ENCODE measurements around the gene MRPL14. TPM values are rescaled to one million over a fixed set of nuclear protein-coding genes. Genes with fewer than 3 reads are reported as not detected.

Gene MRPL14
- total RNA-seq, 2 experiments from 2014 or later = 10.4 to 11.5 TPM

DNA sequence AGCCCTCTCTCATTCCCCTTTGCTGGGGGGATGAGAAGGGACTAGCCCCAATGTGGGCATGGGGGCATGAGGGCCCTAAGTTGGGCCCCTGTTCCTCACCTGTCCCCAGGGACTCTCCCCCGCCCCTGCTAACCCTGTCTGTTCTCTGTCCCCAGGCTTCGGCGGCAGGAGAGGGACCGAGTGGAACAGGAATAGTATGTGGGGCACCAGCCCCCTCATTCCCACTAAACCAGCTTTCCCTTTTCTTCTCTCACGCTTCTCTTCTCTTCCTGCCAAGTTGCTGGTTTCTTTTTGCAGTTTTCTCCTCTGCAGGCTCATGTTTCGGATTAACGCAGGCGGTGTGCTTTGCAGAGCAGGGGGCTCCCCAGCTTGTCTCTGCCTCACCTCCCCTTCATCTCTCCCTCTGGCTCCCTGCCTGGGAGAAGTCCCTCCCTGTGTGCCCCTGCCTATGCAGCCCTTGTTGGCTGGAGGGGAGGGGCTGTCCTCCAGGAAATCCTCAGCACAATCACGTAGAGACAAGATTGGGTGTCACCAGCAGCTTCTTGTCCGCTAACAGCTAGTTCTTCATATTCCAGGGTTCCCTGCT, 8.0 kb upstream of the MRPL14 start:
- Mint-ChIP-seq H3K36me3 (ENCODE audit: low read depth) (peaks cover 32% of the 10 kb centered on the region), H3K4me1 (ENCODE audit: low read depth) (peaks cover 11% of the 10 kb centered on the region), H3K27me3 (no peaks in the 10 kb centered on the region), H3K27ac (no peak overlapping the region), H3K9me3 (no peaks in the 10 kb centered on the region), H3K4me3 (no peak overlapping the region)
- Histone ChIP-seq H3K27me3 (ENCODE audit: control insufficient read depth in 1 of 2, insufficient read depth in 2 of 2, low read length in 2 of 2) (no peaks in the 10 kb centered on the region), H3K27ac (ENCODE audit: low read depth in 1 of 2, low read length in 2 of 2) (no peak overlapping the region), H3K9me3 (ENCODE audit: control insufficient read depth in 1 of 2, insufficient read depth in 1 of 2, low read length in 2 of 2) (no peaks in the 10 kb centered on the region), H3K36me3 (ENCODE audit: insufficient read depth, low read length) (peaks cover 25% of the 10 kb centered on the region), H3K4me1 (ENCODE audit: insufficient read depth, low read length) (peaks cover 9% of the 10 kb centered on the region), H3K4me3 (ENCODE audit: low read length) (no peak overlapping the region)
- ChIA-PET POLR2A (no interaction called here), CTCF (no interaction called here)
- TF ChIP-seq, protein P1, sequence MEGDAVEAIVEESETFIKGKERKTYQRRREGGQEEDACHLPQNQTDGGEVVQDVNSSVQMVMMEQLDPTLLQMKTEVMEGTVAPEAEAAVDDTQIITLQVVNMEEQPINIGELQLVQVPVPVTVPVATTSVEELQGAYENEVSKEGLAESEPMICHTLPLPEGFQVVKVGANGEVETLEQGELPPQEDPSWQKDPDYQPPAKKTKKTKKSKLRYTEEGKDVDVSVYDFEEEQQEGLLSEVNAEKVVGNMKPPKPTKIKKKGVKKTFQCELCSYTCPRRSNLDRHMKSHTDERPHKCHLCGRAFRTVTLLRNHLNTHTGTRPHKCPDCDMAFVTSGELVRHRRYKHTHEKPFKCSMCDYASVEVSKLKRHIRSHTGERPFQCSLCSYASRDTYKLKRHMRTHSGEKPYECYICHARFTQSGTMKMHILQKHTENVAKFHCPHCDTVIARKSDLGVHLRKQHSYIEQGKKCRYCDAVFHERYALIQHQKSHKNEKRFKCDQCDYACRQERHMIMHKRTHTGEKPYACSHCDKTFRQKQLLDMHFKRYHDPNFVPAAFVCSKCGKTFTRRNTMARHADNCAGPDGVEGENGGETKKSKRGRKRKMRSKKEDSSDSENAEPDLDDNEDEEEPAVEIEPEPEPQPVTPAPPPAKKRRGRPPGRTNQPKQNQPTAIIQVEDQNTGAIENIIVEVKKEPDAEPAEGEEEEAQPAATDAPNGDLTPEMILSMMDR (IDR thresholded peaks at IDR 0.05) = no peak
- ATAC-seq (ENCODE audit: poor library complexity) (no peak), DNase-seq (no peak)
- intact Hi-C loops (cut with DNase I, micrococcal nuclease) = no loop called here

DNA sequence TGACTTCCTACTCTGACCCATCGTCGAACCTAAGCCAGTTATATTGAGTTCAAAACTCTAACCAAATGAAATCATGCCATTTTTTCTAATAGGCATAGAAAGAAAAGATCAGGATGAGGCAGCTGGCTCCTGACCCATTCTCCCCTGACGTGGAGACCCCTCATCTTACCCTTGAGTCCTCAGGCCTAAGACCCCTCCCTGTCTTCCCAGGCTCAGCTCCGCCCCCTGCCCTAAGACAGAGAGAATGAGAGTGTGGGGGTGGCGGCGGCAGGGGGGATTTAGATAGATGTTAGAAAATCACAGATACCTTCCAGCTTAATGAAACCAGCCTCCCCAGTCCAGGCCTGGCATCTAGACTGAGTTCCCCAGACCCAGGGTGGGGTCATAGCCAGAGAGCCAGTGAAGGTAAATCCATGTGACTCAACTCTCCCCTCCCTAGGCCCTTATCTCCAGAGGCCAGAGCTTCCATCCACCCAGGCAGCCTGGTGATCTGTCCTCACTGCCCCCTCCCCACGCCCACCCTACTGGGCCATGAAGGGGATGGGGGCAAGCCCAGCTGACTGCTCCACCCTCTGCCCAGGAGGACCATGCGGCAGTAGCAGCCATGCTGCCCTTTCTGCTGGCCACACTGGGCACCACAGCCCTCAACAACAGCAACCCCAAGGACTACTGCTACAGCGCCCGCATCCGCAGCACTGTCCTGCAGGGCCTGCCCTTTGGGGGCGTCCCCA, 6.9 kb upstream of the MRPL14 start:
- Mint-ChIP-seq H3K36me3 (ENCODE audit: low read depth) (peaks cover 20% of the 10 kb centered on the region), H3K4me3 (no peak overlapping the region), H3K9me3 (no peaks in the 10 kb centered on the region), H3K27ac (no peak overlapping the region), H3K27me3 (no peaks in the 10 kb centered on the region), H3K4me1 (ENCODE audit: low read depth) (peaks cover 18% of the 10 kb centered on the region)
- peaks cover 9% of the 10 kb centered on the region for H3K4me1 ChIP-seq (ENCODE audit: insufficient read depth, low read length)
- TF ChIP-seq, protein P1 (IDR thresholded peaks at IDR 0.05) = no peak
- no peak overlapping the region for H3K4me3 ChIP-seq (ENCODE audit: low read length)
- DNase-seq = no peak
- H3K36me3 ChIP-seq (ENCODE audit: insufficient read depth, low read length) = peaks cover 18% of the 10 kb centered on the region
- CTCF ChIA-PET = no interaction called here
- H3K27me3 ChIP-seq (ENCODE audit: control insufficient read depth in 1 of 2, insufficient read depth in 2 of 2, low read length in 2 of 2) = no peaks in the 10 kb centered on the region
- H3K9me3 ChIP-seq (ENCODE audit: control insufficient read depth in 1 of 2, insufficient read depth in 1 of 2, low read length in 2 of 2) = no peaks in the 10 kb centered on the region
- intact Hi-C loops (cut with DNase I, micrococcal nuclease) = no loop called here
- POLR2A ChIA-PET = no interaction called here
- no peak for ATAC-seq (ENCODE audit: poor library complexity)
- H3K27ac ChIP-seq (ENCODE audit: low read depth in 1 of 2, low read length in 2 of 2) = no peak overlapping the region

DNA sequence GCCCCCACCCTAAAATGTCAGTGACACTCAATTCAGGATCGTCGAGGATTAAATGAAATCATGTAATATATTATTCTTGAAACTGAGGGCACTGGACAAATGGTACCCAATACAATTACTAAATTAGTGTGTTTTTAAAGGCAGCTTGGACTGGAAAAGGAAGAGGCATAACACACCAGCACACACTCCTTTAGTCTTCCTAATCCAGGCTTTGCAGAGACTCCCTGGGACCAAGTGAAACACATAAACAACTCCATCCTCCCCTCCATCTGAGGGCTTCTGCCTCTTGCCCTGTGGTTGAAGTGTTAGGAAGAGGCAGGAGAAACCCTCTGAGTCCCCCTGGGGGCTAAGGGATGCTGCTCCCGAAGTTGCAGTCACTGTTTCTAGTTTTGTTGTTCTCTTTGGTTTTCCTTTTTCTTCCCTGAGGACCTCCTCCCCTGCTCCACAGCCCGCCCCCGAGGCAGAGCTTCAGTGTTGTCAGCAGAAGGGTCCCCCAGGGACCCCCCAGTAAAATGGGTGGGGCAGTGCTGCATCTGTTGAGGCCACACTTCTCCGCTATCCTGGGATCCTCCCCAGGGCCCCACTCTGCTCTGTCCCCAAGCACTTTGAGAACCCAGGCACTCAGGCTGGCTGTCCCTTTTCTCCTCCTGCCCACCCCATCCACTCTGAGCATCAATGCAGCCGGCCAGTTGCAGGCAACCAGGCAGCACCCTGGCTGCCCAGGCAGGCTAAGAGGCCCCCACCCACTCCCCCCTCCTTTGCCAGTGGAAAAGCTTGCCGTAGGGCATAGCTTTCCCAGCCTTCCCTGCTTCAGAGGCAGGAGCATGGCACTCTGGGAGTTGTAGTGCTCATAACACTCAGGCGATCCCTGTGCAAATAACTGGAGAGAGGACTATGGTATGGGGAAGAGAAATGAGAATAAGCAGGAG, 6.0 kb upstream of the MRPL14 start:
- POLR2A ChIA-PET = no interaction called here
- CTCF ChIA-PET = no interaction called here
- intact Hi-C loops (cut with DNase I, micrococcal nuclease) = no loop called here
- DNase-seq (no peak), ATAC-seq (ENCODE audit: poor library complexity) (no peak)
- H3K4me3 Mint-ChIP-seq = peak overlapping the region; percentile 62
- Histone ChIP-seq H3K27me3 (ENCODE audit: control insufficient read depth in 1 of 2, insufficient read depth in 2 of 2, low read length in 2 of 2) (no peaks in the 10 kb centered on the region), H3K4me3 (ENCODE audit: low read length) (no peak overlapping the region), H3K36me3 (ENCODE audit: insufficient read depth, low read length) (peaks cover 18% of the 10 kb centered on the region), H3K9me3 (ENCODE audit: control insufficient read depth in 1 of 2, insufficient read depth in 1 of 2, low read length in 2 of 2) (no peaks in the 10 kb centered on the region), H3K4me1 (ENCODE audit: insufficient read depth, low read length) (peaks cover 15% of the 10 kb centered on the region), H3K27ac (ENCODE audit: low read depth in 1 of 2, low read length in 2 of 2) (no peak overlapping the region)
- TF ChIP-seq, protein P1 (IDR thresholded peaks at IDR 0.05) = no peak
- H3K27ac Mint-ChIP-seq = no peak overlapping the region
- H3K36me3 Mint-ChIP-seq (ENCODE audit: low read depth) = peaks cover 14% of the 10 kb centered on the region
- H3K4me1 Mint-ChIP-seq (ENCODE audit: low read depth) = peaks cover 23% of the 10 kb centered on the region
- H3K9me3 Mint-ChIP-seq = no peaks in the 10 kb centered on the region
- H3K27me3 Mint-ChIP-seq = no peaks in the 10 kb centered on the region
